ENCODE measurements around the gene CAPN8. TPM values are rescaled to one million over a fixed set of nuclear protein-coding genes. Genes with fewer than 3 reads are reported as not detected.
"Not testable (repeated sequence)": the region's sequence is repeated elsewhere in the genome, so short reads cannot be mapped to it uniquely, and the experiment has no call there.

The CAPN8 gene
- total RNA-seq, 4 donors from 2014 or later, result 0.20 to 0.79 (median 0.40) TPM; not detected in 1

- DNase-seq, result no peak
- intact Hi-C loops (cut with DNase I), result no loop called here
- Histone ChIP-seq H3K27ac (no peak overlapping the region), H3K4me3 (replicated peaks in 1 of 3) (no peak overlapping the region), H3K4me1 (no peaks in the 10 kb centered on the region), H3K27me3 (no peaks in the 10 kb centered on the region), H3K36me3 (no peaks in the 10 kb centered on the region), H3K9me3 (no peaks in the 10 kb centered on the region)
- WGBS, 2 donors, result 92 to 93% methylated on average over 2 of the region's 2 CpGs
- TF ChIP-seq POLR2A (IDR thresholded peaks at IDR 0.05), result no peak
- TF ChIP-seq CTCF (IDR thresholded peaks at IDR 0.05), result no peak
These were observed 146.4 kb downstream of the CAPN8 start for GRCh38 chr1:223519116-223519515.

GRCh38 chr1:223518553-223518952 is 146.9 kb downstream of the CAPN8 start:
- H3K9me3 ChIP-seq; H3K36me3 ChIP-seq; intact Hi-C loops (cut with DNase I); H3K4me3 ChIP-seq (replicated peaks in 1 of 3); H3K27me3 ChIP-seq; DNase-seq; H3K27ac ChIP-seq; H3K4me1 ChIP-seq: not testable (repeated sequence)
- WGBS, 2 donors, result 38 to 69% methylated on average over 1 of the region's 1 CpG

GRCh38 chr1:223515926-223516325 is 149.6 kb downstream of the CAPN8 start:
- WGBS, 2 donors, result 73 to 86% methylated on average over 2 to 5 of the region's 7 CpGs
- H3K36me3 ChIP-seq, result no peaks in the 10 kb centered on the region
- TF ChIP-seq POLR2A (IDR thresholded peaks at IDR 0.05) (no peak), CTCF (IDR thresholded peaks at IDR 0.05) (no peak)
- no peak overlapping the region for H3K27ac ChIP-seq
- no peak overlapping the region for H3K4me3 ChIP-seq (replicated peaks in 1 of 3)
- H3K4me1 ChIP-seq, result no peaks in the 10 kb centered on the region
- H3K27me3 ChIP-seq, result no peaks in the 10 kb centered on the region
- DNase-seq, result no peak
- intact Hi-C loops (cut with DNase I), result no loop called here
- H3K9me3 ChIP-seq, result no peaks in the 10 kb centered on the region

- no peak overlapping the region for H3K4me3 ChIP-seq (replicated peaks in 1 of 3)
- no peaks in the 10 kb centered on the region for H3K36me3 ChIP-seq
- no peak overlapping the region for H3K27ac ChIP-seq
- WGBS, 2 donors, result 63 to 72% methylated on average over 5 of the region's 5 CpGs
- H3K27me3 ChIP-seq, result no peaks in the 10 kb centered on the region
- no peak for TF ChIP-seq CTCF (IDR thresholded peaks at IDR 0.05)
- no peak for TF ChIP-seq POLR2A (IDR thresholded peaks at IDR 0.05)
- no peaks in the 10 kb centered on the region for H3K4me1 ChIP-seq
- intact Hi-C loops (cut with DNase I), result no loop called here
- no peaks in the 10 kb centered on the region for H3K9me3 ChIP-seq
- no peak for DNase-seq
These were observed 150.1 kb downstream of the CAPN8 start for GRCh38 chr1:223515421-223515820.

- no peak for DNase-seq
- Histone ChIP-seq H3K9me3 (no peaks in the 10 kb centered on the region), H3K27me3 (no peaks in the 10 kb centered on the region), H3K27ac (no peak overlapping the region), H3K4me1 (no peaks in the 10 kb centered on the region), H3K36me3 (no peaks in the 10 kb centered on the region), H3K4me3 (replicated peaks in 1 of 3) (no peak overlapping the region)
- WGBS, 2 donors, result 69 to 77% methylated on average over 2 of the region's 2 CpGs
- intact Hi-C loops (cut with DNase I), result no loop called here
- TF ChIP-seq POLR2A (IDR thresholded peaks at IDR 0.05), result no peak
- no peak for TF ChIP-seq CTCF (IDR thresholded peaks at IDR 0.05)
These were observed 150.9 kb downstream of the CAPN8 start for GRCh38 chr1:223514644-223515043.

- TF ChIP-seq POLR2A (IDR thresholded peaks at IDR 0.05) (no peak), CTCF (IDR thresholded peaks at IDR 0.05) (no peak)
- Histone ChIP-seq H3K4me1 (no peaks in the 10 kb centered on the region), H3K27me3 (no peaks in the 10 kb centered on the region), H3K4me3 (replicated peaks in 1 of 3) (no peak overlapping the region), H3K36me3 (no peaks in the 10 kb centered on the region), H3K9me3 (no peaks in the 10 kb centered on the region), H3K27ac (no peak overlapping the region)
- intact Hi-C loops (cut with DNase I), result no loop called here
- DNase-seq, result no peak
- 52 to 58% methylated on average over 4 of the region's 4 CpGs for WGBS, 2 donors
These were observed 152.2 kb downstream of the CAPN8 start for GRCh38 chr1:223513309-223513708.

All from thyroid gland (tissue), 4 donors.